Right lobe of liver (tissue), 4 donors: Measurements from ENCODE around the gene RNF157.
"Not testable (repeated sequence)": the region's sequence is repeated elsewhere in the genome, so short reads cannot be mapped to it uniquely, and the experiment has no call there.

Experiments
- CTCF ChIP-seq, 4 donors: fragments of 200-600 bp in 3 of 4; fragments of 450-650 bp in 1 of 4; IDR thresholded peaks; one replicate each; pipeline versions ENCODE4 v1.5.1 to v1.8.0; 2016 to 2022; ENCODE audit warnings: antibody characterized with exemption in 4 of 4, mild to moderate bottlenecking in 2 of 4
- POLR2A ChIP-seq: fragments of 450-650 bp; IDR thresholded peaks from one replicate; pipeline ENCODE4 v1.6.1; 2017; ENCODE audit warnings: antibody characterized with exemption, mild to moderate bottlenecking
- donor health status: DM: no; HTN: no; CAD: no.
- donor health status: DM: no; HTN: no; CAD: no.
- donor health status: DM: no; HTN: yes; CAD: no.

GRCh38 chr17:76267581-76268001, 27.3 kb upstream of the RNF157 start:
- not testable (repeated sequence) for TF ChIP-seq CTCF (IDR thresholded peaks at IDR 0.05); POLR2A
